GM19452 (cell line): ENCODE measurements around the gene TCF12.

Experiments
- ATAC-seq: cut with Tn5 transposase; IDR thresholded peaks from one replicate; pipeline ENCODE4 v1.9.1; 2021; ENCODE audit not compliant: unreplicated experiment

TCF12 gene

DNA sequence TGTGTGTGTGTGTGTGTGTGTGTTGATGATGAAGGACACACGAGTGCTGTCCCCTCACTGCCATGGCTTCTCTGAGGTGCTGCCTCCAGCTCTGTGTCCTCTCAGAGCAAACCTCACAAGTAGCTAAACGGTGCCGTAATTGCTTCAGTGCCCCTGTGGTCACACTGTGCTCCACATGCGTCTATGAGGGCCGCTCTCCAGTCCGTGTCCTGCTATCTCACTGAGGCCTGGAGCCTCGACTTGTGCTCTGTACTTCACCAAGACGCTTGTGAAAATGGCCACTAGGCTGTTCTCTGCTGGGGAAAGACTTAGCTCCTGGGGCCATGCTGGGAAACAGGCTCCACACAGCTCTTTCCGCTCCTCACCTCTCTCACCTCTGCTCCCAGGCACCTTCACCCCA, 392.4 kb downstream of the TCF12 start:
- no peak for ATAC-seq

DNA sequence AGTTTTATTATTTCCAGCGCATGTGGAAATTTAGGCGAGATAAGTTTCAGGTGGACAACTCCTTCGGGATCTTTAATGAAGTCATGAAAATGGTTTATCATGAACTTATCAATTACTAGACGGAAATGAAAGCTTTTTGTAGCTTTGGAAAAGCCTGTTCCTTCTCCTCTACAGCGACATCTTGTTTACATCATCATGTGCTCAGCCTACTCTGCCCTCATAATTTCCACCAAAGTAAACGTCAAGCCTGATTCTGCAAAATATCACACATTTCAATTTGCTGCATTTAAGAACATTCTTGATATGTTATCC, 393.5 kb downstream of the TCF12 start:
- no peak for ATAC-seq

DNA sequence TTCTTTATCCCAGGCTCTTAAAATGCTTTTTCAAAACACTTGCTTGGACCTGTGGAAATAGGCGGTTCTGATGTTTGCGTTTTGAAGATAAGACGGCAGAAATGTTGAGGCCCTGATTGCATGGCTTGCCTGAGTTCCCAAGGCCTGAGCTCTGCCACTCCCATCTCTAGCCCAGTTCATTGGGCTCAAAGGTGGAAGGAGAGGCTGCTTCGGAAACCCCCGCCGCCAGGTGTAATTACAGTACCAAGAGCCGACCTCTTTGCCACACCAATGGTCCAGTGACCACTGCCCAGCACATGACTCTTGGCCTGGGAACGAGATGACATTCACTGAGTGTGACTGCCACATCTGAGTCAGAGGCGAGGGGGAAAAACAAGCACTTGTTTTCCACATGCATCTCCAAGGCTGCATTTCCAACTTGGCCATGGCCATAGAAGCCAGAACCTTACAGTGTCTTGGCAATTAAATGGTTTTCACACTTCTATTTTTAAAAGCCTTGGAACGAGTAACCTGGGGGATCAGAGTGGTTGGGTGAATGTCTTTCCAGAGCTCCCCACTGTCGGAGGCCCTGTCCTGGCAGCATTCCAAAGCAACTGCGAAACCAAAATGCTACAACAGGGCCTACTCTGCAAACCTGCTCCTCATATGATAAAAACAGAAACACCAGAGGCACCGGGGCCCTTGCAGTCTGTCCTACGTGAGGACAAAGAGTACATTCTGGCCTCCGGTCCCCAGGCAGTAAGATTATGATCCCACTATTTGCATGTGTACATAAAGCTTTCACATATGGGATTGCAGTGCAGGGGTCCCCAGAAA, 394.1 kb downstream of the TCF12 start:
- no peak for ATAC-seq

- ATAC-seq: no peak
Measured at GRCh38 chr15:57313134-57313483, 394.7 kb downstream of the TCF12 start.

GRCh38 chr15:57314221-57314620, 395.8 kb downstream of the TCF12 start:
- ATAC-seq: no peak

- no peak for ATAC-seq
Measured at GRCh38 chr15:57316451-57316850, 398.0 kb downstream of the TCF12 start.

DNA sequence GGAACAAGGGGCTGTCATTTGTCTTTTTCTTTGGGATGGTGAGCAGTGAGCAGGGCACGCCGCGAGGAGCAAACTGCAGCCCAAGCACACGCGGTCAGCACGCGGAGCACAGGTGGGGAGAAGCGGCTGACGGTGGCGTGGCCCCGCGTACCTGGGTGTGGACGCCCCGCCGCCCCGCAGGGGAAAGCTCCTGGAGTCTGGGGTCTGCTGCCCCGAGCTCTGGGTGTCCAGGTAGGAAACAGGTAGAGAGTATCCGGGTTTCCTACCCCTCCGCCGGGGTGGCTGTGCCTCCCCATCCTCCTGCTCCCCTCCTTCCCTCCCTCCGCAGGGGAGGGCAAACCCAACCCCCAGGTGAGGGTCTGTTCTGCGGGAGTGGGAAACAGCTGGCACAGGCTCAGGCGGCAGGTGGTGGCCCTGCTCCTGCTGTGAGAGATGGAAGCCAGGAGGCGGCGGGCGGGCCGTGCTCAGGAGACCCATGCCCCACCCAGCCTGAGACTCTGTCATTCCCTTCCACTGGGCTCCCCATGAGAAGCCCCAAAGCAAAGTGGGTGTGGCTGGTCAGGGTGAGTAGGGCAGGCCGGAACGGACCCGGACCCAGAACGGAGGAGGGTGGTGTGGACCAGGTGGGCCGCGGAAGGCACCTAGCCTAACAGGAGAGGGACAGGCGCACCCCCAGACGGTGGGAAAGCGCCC, 400.9 kb downstream of the TCF12 start:
- no peak for ATAC-seq

- ATAC-seq: no peak
Measured at GRCh38 chr15:57319919-57320560, 401.6 kb downstream of the TCF12 start.

DNA sequence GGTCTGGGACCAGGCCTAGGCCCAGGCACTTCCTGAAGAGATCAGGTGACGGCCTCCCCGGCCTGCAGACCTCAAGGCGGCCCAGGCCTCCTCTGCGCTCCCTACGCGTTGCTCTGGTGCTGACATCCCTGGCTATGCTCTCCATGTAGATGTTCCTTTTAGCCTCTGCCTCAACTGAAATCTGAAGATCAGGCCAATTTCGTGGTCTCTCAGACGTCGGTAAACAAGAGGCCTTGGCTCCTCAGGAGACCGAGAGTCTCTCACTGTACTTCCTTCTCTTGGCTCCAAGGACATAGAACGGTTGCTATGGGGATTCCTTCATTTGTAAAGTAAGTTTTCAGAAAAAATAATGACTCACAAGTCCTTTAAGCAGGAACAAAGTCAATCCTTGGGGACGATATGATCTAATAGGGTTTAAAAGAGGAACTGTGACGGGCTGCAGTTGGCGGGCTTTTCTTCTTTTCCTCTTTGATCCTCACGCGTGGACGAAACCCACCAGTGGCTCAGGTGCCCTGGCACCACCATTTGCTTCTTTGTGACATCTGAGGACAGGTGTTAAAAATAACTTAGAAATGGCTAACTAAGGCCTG, 402.3 kb downstream of the TCF12 start:
- no peak for ATAC-seq

DNA sequence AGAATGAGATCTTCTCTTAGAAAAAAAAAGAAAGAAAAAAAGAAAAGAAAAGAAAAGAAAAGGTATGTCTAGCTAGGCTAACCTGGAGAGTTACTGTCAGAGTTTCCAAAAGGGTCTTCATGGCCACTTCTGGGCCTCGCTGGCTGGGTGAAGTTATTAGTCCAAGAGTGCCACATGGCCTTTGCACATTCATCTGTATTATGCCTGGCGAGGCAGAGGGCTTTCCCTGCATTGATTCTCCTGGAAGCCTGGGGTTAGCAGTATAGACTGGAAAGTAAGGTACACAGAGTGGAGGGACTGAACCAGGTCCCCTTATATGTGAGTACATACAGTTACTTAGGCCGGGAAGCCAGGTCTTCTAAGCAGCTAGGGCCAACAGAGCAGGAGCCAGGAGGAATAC, 403.0 kb downstream of the TCF12 start:
- no peak for ATAC-seq

DNA sequence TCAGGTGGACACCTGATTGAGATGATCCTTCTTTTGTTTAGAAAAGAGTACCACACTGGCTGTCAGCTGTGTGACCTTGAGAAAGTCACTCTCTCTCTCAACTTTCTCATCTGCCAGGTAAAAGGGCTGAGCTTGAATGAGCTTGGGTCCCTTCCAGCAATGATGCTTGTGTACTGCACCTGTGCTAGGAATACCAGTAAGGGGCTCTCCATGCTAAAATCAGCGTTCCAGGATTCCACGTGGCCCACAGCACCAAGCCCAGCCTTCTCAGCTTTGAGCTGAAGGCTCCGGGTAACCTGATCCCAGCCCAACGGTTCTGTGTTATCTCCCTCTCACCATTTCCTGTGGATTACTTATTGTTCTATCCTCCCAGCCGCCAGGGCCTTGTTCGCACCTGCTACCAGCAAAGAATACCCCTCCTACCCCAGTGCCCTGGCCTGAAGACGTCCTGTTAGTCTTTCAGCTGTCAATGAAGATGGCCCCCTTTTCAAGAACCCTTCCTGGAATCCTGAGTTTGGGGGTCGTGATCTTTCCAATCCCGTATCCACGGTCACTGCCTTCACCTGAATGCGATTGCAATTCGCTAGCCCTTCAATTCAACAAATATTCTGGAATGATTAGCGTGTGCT, 403.6 kb downstream of the TCF12 start:
- ATAC-seq: no peak

DNA sequence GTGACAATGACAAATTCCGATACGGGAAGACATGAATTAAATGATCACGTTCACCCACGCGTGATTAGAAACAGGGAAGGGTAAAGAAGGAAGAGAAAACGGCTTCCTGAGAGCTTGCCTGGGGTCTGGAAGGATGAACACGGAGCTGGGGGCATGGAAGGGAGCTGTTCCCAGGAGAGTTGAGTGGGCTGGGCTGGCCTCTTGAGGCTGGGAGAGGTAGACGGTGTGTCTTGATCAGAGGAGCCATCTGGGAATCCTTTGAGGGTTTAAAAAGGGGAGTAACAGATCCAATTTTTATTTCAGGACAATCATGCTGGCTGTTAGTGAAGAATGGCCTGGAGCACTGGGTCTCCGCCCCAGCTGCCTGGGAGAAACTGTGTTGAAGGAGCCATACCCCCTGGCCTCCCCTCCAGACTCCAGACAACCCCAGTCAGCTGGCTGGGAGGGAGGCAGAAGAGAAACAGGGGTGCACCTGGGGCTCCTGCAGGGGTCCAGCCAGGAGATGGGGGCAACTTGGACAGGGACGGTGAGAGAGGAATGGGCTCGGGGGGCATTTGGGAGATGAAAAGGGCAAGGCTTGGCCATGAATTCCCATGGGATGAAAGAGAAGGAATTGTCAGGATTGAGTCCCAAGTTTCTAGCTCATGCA, 404.3 kb downstream of the TCF12 start:
- ATAC-seq: no peak

GRCh38 chr15:57323299-57323805, 404.9 kb downstream of the TCF12 start:
- ATAC-seq: no peak

DNA sequence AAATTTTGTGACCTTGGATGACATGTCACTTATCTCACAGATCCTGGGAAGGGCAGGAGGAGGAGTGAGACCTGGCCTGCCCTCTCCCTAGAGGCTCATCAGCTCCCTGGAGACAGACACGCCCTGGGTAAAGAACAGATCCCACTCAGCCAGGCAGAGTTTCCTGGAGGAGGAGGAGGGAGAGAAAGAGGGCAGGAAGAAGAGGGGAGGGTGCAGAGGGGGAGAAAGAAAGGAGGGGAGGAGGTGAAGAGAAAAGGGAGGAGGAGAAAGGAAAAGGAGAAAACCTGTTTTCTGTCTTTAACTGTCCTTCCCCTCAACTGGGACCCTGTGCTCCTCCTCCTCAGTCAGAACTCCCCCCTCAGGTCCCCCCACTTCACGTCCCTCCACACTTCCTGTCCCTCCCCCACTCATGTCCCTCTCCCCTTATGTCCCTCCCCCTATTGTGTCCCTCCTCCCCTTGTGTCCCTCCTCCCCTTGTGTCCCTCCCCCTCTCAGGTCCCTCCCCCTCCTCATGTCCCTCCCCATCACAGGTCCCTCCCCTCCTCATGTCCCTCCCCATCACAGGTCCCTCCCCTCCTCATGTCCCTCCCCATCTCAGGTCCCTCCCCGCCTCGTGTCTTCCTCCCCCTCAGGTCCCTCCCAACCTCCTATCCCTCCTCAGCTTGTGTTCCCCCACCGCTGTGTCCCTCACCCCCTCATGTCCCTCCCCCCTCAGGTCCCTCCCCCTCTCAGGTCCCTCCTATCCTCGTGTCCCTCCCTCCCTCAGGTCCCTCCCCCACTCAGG, 405.6 kb downstream of the TCF12 start:
- ATAC-seq: no peak

- no peak for ATAC-seq
Measured at GRCh38 chr15:57324590-57324890, 406.1 kb downstream of the TCF12 start.

- ATAC-seq: no peak
Measured at GRCh38 chr15:57324944-57325679, 406.7 kb downstream of the TCF12 start.

DNA sequence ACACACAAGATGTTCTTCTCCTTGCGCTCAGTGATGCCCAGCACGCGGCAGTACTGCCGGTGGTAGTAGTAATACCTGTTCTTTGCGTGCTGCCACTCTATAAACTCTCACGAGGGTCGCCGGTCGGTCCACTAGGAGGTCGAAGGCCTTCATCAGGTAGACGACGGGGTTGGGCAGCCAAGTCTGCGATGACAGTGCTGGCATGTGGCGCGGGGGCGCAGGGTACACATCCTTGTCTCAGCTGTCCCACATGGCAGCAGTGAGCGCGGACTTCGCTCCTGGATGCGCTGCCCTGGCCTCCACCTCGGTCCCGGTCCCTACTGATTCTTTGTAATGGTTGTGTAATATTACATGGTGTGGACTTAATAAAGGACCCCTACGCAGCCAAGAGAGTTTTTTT, 407.8 kb downstream of the TCF12 start:
- ATAC-seq: no peak

DNA sequence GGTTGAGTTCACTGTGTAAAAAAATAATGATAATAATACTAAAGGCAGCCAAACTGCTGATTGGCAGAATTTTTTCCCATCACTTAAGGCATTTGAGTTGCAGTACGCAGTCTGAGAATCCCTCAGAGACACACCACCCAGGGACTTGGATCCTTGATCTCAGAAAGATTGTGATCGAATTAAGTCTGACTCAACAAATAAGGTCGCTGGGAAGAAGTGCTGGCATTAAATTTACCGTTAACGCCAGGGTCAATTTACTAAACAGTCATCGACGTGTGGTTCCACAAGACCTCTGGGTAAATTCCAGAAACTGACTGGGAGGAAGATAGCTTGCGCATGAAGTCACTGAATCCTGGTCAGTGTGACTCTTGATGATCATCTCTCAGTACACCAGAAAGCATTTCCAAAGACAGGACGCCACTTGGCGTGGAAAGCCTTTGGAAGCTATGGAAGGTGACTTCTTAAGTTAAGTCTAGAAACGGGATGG, 409.6 kb downstream of the TCF12 start:
- no peak for ATAC-seq

- ATAC-seq: no peak
Measured at GRCh38 chr15:57328479-57328878, 410.0 kb downstream of the TCF12 start.
